HepG2 (cell line): ENCODE results near the gene CLNS1A. TPM values are rescaled to one million over a fixed set of nuclear protein-coding genes. Genes with fewer than 3 reads are reported as not detected.

Source experiments
- ATF4 ChIP-seq, 2 experiments: fragments of 450-650 bp in 1 of 2; sonication (generic) in 1 of 2; formaldehyde crosslinking; IDR thresholded peaks; 2 replicates each; pipeline versions ENCODE4 v1.5.0 to v1.8.0; 2020 to 2022; ENCODE audit warnings: mild to moderate bottlenecking in 1 of 2, missing genetic modification reagents in 1 of 2
- BRCA1 ChIP-seq: sonication (generic); formaldehyde crosslinking; IDR thresholded peaks from 2 replicates; pipeline ENCODE4 v1.4.0; 2020; ENCODE audit warnings: missing genetic modification reagents
- ETV5 ChIP-seq: IDR thresholded peaks from 2 replicates; pipeline ENCODE4 v1.6.1; 2018; ENCODE audit warnings: missing biosample characterization, missing genetic modification reagents, inconsistent platforms, borderline replicate concordance
- GLI4 ChIP-seq: sonication (generic); formaldehyde crosslinking; IDR thresholded peaks from 2 replicates; pipeline ENCODE4 v1.5.1; 2020; ENCODE audit warnings: missing genetic modification reagents, mild to moderate bottlenecking, moderate library complexity, borderline replicate concordance
- GMEB1 ChIP-seq: sonication (generic); formaldehyde crosslinking; IDR thresholded peaks from 2 replicates; pipeline ENCODE4 v1.5.1; 2020; ENCODE audit warnings: missing genetic modification reagents, mild to moderate bottlenecking, borderline replicate concordance
- HMG20A ChIP-seq: IDR thresholded peaks from 2 replicates; pipeline ENCODE4 v1.6.1; 2016; ENCODE audit warnings: borderline replicate concordance
- HMG20B ChIP-seq: conservative IDR thresholded peaks from 2 replicates; pipeline ENCODE4 v1.6.1; 2016; ENCODE audit warnings: missing genetic modification reagents, missing compliant biosample characterization
- HMGXB4 ChIP-seq, 2 experiments: sonication (generic) in 1 of 2; formaldehyde crosslinking in 1 of 2; IDR thresholded peaks; 2 replicates each; pipeline versions ENCODE4 v1.4.0 to v1.6.1; 2018 to 2020; ENCODE audit warnings: missing genetic modification reagents in 2 of 2, borderline replicate concordance in 1 of 2, low read depth in 1 of 2, mild to moderate bottlenecking in 1 of 2, missing biosample characterization in 1 of 2
- JDP2 ChIP-seq: sonication (generic); formaldehyde crosslinking; IDR thresholded peaks from 2 replicates; pipeline ENCODE4 v1.8.1; 2022; ENCODE audit warnings: missing genetic modification reagents, borderline replicate concordance
- KLF15 ChIP-seq: sonication (generic); formaldehyde crosslinking; IDR thresholded peaks from 2 replicates; pipeline ENCODE4 v1.8.1; 2023; ENCODE audit warnings: borderline replicate concordance, mild to moderate bottlenecking, inconsistent platforms, missing genetic modification reagents, mixed read lengths
- NFYC ChIP-seq: IDR thresholded peaks from 2 replicates; pipeline ENCODE4 v1.6.1; 2016; ENCODE audit warnings: missing genetic modification reagents, missing compliant biosample characterization
- NONO ChIP-seq, 2 experiments: fragments of 450-650 bp in 1 of 2; sonication (generic) in 1 of 2; formaldehyde crosslinking in 1 of 2; IDR thresholded peaks in 1 of 2; conservative IDR thresholded peaks in 1 of 2; 2 replicates each; pipeline versions ENCODE4 v1.6.1 to v1.8.0; 2017 to 2022; ENCODE audit warnings: mild to moderate bottlenecking in 1 of 2, missing genetic modification reagents in 1 of 2, moderate library complexity in 1 of 2
- NR2C2 ChIP-seq: sonication (generic); formaldehyde crosslinking; IDR thresholded peaks from 2 replicates; pipeline ENCODE4 v1.4.0; 2020; ENCODE audit warnings: missing genetic modification reagents, mild to moderate bottlenecking, moderate library complexity, borderline replicate concordance
- TBX3 ChIP-seq: fragments of 450-650 bp; IDR thresholded peaks from 2 replicates; pipeline ENCODE4 v1.6.1; 2017; ENCODE audit warnings: antibody characterized with exemption, mild to moderate bottlenecking, inconsistent platforms, borderline replicate concordance
- TFDP1 ChIP-seq: IDR thresholded peaks from 2 replicates; pipeline ENCODE4 v1.6.1; 2016; ENCODE audit warnings: missing compliant biosample characterization, missing genetic modification reagents, borderline replicate concordance
- ZBTB8A ChIP-seq: sonication (generic); formaldehyde crosslinking; IDR thresholded peaks from 2 replicates; pipeline ENCODE4 v1.4.0; 2020; ENCODE audit warnings: mild to moderate bottlenecking, low read depth, missing genetic modification reagents, borderline replicate concordance
- ZNF441 ChIP-seq: sonication (generic); formaldehyde crosslinking; IDR thresholded peaks from 2 replicates; pipeline ENCODE4 v1.7.0; 2021; ENCODE audit warnings: missing genetic modification reagents, borderline replicate concordance
- ZNF724P ChIP-seq: sonication (generic); formaldehyde crosslinking; IDR thresholded peaks from 2 replicates; pipeline ENCODE4 v1.8.0; 2022; ENCODE audit warnings: missing genetic modification reagents, borderline replicate concordance
- polyA plus RNA-seq, 8 experiments: library from polyadenylated mRNA; depleted of rRNA in 3 of 8; stranded (reverse) in 7 of 8; unstranded in 1 of 8; fragments of >200 nt; fragmentation: Illumina TruSeq in 4 of 8; extraction: Trizol in 4 of 8; gene quantifications; 2 replicates each; pipeline versions ENCODE4 v1.2.1 to v1.2.3, GENCODE V29; 2011 to 2016; ENCODE audit warnings: low read depth in 4 of 8, missing spikeins in 1 of 8, mixed read lengths in 1 of 8; ENCODE audit not compliant: insufficient read depth in 1 of 8
- total RNA-seq, 5 experiments: library from RNA; depleted of rRNA; stranded (reverse); fragments of >200 nt; fragmentation: Illumina TruSeq; extraction: Trizol; gene quantifications; 2 replicates each; pipeline ENCODE4 v1.2.3, GENCODE V29; 2016; ENCODE audit warnings: low read depth in 1 of 5
- TF ChIP-seq, protein P1 (sequence below): IDR thresholded peaks from 2 replicates; pipeline ENCODE4 v1.6.1; 2016

CLNS1A gene
- total and polyA plus RNA-seq, 2 of the 13 experiments (the other 11 are each of a cell fraction or from before 2014, with no cell fraction given) = 158 to 219 TPM

GRCh38 chr11:77589521-77590193, 47.9 kb downstream of the CLNS1A start, which contains the start of gene AQP11 (continued):
- TF ChIP-seq GMEB1 (CRISPR knock-in tag) (peak; percentile 65; the same call in 1 of the 2 replicates), HMG20B (CRISPR knock-in tag) (0 out of 2 replicates have a peak, but pooled peaks have one; percentile 30), NFYC (CRISPR knock-in tag) (no peak), ZBTB8A (0 out of 2 replicates have a peak, but pooled peaks have one; percentile 54), ATF4 (CRISPR knock-in tag; IDR thresholded peaks at IDR 0.05) (0 out of 4 replicates have a peak, but pooled peaks of 1 of the 2 experiments have one; percentile 18), KLF15 (peak; percentile 40), HMGXB4 (CRISPR knock-in tag; IDR thresholded peaks at IDR 0.05; ENCODE audit: borderline replicate concordance in 1 of 2, low read depth in 1 of 2) (peak in 1 of 2 experiments; percentile 43; a peak in 2 of 4 replicates), ETV5 (CRISPR knock-in tag) (peak; percentile 23; the same call in 1 of the 2 replicates), GLI4 (CRISPR knock-in tag) (peak; percentile 77; the same call in 1 of the 2 replicates), NONO (IDR thresholded peaks at IDR 0.05) (no peak), NONO (CRISPR knock-in tag; conservative IDR thresholded peaks at IDR 0.05) (peak; percentile 59; the same call in 1 of the 2 replicates), HMG20A (CRISPR knock-in tag) (0 out of 2 replicates have a peak, but pooled peaks have one; percentile 29), NR2C2 (CRISPR knock-in tag) (peak; percentile 30; the same call in 1 of the 2 replicates), TFDP1 (CRISPR knock-in tag) (peak; percentile 75; the same call in 1 of the 2 replicates), JDP2 (CRISPR knock-in tag) (no peak; the same call in 1 of the 2 replicates), TBX3 (peak; percentile 47; the same call in 1 of the 2 replicates), BRCA1 (CRISPR knock-in tag) (no peak), ZNF724P (CRISPR knock-in tag) (peak; percentile 38; the same call in 1 of the 2 replicates), ZNF441 (CRISPR knock-in tag) (peak; percentile 42; the same call in 1 of the 2 replicates)
- TF ChIP-seq, protein P1, sequence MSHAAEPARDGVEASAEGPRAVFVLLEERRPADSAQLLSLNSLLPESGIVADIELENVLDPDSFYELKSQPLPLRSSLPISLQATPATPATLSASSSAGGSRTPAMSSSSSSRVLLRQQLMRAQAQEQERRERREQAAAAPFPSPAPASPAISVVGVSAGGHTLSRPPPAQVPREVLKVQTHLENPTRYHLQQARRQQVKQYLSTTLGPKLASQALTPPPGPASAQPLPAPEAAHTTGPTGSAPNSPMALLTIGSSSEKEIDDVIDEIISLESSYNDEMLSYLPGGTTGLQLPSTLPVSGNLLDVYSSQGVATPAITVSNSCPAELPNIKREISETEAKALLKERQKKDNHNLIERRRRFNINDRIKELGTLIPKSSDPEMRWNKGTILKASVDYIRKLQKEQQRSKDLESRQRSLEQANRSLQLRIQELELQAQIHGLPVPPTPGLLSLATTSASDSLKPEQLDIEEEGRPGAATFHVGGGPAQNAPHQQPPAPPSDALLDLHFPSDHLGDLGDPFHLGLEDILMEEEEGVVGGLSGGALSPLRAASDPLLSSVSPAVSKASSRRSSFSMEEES (CRISPR knock-in tag) = no peak
